PFSK-1 (cell line): ENCODE data around the gene CDKN2B-AS1.

Experiments
- SIN3A ChIP-seq: IDR thresholded peaks from 2 replicates; pipeline ENCODE4 v1.6.1; 2012; ENCODE audit warnings: mild to moderate bottlenecking, low read length, moderate library complexity, borderline replicate concordance; ENCODE audit not compliant: insufficient read depth
- TAF1 ChIP-seq: IDR thresholded peaks from 2 replicates; pipeline ENCODE4 v1.6.1; 2012; ENCODE audit warnings: low read length, control low read depth, borderline replicate concordance; ENCODE audit not compliant: insufficient read depth
- TF ChIP-seq, protein P1 (sequence below), 2 experiments: IDR thresholded peaks; 2 replicates each; pipeline versions ENCODE4 v1.6.1 to v1.8.0; 2011 to 2012; ENCODE audit warnings: low read depth in 2 of 2, low read length in 2 of 2, control low read depth in 1 of 2, inconsistent platforms in 1 of 2, mild to moderate bottlenecking in 1 of 2, moderate library complexity in 1 of 2; ENCODE audit not compliant: insufficient read depth in 1 of 2

DNA sequence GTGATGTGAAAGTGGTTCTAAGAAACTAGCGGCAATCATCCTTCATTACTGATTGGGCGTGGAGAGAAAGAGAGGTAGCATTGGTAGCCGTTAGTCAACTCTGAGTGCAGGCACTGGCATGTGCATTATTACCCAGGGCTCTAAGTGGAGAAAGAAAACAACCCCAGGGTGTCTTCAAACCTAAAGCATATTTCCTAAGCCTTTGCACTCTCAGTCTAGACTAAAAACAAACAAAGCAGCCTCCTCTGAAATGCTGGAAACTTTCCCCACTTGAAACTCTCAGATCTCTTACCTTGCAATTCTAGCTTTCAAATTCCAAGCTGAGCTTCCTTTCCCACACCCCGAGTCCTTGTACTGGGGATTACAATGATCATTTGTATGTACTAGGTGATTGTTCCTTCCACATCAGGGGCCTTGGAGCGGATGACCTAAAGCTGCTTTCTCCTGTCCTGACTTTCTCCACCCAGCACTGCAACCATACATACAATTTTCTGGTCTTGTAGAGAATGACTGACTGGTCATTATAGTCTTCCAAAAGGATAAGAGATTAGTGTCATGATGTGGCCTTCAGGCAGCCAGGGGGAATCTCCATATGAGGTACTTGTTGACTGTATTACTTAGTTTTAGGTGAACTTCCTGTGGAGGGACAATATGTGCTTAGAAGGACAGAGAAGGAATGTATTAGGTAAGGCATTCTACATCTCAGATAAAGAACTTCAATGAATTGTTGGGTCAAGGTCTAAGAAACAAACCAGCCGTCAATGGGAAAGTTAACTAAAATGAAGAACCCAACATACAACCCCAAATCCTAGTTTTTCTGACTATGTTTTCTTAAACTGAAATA lies 112.8 kb downstream of the CDKN2B-AS1 start:
- no peak for TF ChIP-seq SIN3A
- no peak for TF ChIP-seq TAF1
- TF ChIP-seq, protein P1, sequence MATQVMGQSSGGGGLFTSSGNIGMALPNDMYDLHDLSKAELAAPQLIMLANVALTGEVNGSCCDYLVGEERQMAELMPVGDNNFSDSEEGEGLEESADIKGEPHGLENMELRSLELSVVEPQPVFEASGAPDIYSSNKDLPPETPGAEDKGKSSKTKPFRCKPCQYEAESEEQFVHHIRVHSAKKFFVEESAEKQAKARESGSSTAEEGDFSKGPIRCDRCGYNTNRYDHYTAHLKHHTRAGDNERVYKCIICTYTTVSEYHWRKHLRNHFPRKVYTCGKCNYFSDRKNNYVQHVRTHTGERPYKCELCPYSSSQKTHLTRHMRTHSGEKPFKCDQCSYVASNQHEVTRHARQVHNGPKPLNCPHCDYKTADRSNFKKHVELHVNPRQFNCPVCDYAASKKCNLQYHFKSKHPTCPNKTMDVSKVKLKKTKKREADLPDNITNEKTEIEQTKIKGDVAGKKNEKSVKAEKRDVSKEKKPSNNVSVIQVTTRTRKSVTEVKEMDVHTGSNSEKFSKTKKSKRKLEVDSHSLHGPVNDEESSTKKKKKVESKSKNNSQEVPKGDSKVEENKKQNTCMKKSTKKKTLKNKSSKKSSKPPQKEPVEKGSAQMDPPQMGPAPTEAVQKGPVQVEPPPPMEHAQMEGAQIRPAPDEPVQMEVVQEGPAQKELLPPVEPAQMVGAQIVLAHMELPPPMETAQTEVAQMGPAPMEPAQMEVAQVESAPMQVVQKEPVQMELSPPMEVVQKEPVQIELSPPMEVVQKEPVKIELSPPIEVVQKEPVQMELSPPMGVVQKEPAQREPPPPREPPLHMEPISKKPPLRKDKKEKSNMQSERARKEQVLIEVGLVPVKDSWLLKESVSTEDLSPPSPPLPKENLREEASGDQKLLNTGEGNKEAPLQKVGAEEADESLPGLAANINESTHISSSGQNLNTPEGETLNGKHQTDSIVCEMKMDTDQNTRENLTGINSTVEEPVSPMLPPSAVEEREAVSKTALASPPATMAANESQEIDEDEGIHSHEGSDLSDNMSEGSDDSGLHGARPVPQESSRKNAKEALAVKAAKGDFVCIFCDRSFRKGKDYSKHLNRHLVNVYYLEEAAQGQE (IDR thresholded peaks at IDR 0.05; ENCODE audit: insufficient read depth in 1 of 2, low read depth in 2 of 2, low read length in 2 of 2), result no peak
